Activated CD4-positive, alpha-beta T cell treated with anti-CD3 and anti-CD28 coated beads, Interleukin-2, amount 50 U/mL, for 16 hours (primary cell): ENCODE data around the gene NDUFB7.

Experiments
- DNase-seq: peaks from one replicate; pipeline ENCODE4 v3.0.0-alpha.2; 2020

NDUFB7 gene

DNA sequence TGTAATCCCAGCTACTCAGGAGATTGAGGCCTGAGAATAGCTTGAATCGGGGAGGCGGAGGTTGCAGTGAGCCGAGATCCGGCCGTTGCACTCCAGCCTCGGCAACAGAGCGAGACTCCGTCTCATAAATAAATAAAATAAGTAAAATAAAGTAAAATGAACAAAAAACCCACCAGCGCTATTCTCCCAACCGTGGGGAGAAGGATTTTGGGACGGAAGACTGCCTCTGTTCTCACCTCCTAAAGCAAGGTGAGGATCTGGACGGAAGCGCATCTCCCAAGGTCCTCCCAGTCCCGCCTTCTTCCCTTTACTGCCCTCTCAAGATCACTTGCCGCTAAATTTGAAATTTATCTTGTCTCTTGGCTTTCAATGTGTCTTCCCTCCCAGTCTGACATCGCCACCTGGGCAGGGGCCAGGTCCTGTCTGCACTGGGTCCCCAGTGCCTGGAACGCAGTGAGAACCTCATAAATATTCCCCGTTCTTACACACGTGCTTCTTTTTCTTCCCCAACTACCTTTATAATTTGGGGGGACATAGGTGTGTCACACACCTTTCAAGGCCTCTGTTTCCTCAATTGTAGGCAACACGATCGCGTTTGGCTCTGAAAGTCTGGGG, 52.5 kb downstream of the NDUFB7 start:
- DNase-seq: no peak

DNA sequence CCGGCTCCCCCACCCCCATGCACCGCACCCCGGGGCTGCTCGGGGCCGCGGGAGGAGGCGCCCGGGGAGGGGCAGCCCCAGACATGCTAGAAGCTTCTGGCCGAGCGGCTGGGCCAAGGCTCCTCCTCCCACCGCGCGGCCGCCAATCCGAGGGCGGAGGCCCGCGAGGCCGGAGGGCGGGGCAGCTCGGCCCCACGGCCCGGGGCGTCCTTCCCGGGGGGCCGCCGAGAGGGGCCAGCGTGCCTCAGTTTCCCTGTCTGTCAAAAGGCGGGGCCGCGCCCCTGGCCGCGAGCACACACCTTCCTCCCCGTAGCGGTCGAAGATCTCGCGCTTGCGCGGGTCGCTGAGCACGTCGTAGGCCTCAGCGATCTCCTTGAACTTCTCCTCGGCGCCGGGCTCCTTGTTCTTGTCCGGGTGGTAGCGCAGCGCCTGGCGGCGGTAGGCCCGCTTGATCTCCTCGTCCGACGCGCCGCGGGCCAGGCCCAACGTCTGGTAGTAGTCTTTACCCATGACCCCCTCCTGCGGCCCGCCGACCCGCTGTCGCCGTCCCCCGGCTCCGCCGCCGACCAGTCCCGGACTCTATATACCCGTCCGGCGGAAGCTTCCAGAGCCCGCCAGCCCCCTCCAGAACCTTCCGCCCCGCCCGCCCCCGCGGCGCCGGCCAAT, 53.9 kb downstream of the NDUFB7 start, which contains the start of gene DNAJB1:
Gene DNAJB1, minus strand, starts transcription at position 558 of the 666 bp plus-strand sequence. Its CDS starts 48 bp downstream, at position 510.
- peak; percentile 78 for DNase-seq

DNA sequence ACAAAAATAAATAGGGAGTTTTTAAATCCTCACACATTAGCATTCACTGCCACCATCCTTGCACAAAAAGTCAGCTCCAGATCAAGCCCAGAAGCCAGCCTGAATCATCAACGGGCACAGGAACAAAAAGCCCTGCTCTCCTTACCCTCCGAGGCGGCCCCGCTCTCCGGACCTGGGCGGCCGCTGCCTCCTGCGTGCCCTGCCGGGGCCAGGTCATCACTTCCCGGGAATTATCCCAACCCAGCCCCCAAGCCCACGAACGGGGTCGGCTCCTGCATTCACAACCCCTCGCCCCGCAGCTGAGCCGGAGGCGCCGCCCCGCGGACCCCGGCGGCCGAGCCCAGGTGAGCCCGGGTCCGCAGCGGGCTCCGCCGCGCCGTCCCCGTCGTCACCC, 54.4 kb downstream of the NDUFB7 start:
- DNase-seq: no peak

DNA sequence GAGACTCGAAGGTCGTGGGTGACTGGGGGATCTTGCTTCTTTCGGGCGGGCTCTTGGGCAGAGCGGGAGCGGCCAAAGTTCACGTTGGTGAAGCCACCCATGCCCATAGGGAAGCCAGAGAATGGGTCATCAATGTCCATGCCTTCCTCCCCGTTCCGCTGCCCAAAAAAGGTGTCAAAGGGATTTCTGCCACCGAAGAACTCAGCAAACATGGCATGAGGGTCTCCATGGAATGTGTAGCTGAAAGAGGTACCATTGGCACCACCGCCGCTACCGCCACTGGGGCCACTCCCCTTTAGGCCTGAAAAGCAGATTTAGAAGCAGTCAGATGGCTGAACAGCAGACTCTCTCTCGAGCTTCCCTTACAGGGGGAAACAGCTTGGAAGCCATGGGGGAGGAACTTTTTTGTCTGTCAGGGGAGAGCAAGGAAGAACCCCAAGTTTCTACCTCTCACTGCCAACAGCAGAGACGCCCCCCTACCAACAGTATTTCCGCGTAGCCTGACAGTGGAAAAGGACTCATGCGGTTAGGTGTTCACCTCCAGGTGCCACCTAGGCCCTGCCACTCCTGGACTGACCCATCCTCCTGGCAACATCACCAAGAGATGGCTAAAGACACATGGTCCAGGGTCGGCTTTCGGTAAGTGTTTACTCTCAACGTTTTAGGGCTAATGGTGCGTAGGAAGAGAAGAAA, 55.0 kb downstream of the NDUFB7 start:
- no peak for DNase-seq
